ENCODE results near the gene DLK2. TPM values are rescaled to one million over a fixed set of nuclear protein-coding genes. Genes with fewer than 3 reads are reported as not detected.

DLK2 gene
- total RNA-seq, 1 donor from 2014 or later, result not detected

DNA sequence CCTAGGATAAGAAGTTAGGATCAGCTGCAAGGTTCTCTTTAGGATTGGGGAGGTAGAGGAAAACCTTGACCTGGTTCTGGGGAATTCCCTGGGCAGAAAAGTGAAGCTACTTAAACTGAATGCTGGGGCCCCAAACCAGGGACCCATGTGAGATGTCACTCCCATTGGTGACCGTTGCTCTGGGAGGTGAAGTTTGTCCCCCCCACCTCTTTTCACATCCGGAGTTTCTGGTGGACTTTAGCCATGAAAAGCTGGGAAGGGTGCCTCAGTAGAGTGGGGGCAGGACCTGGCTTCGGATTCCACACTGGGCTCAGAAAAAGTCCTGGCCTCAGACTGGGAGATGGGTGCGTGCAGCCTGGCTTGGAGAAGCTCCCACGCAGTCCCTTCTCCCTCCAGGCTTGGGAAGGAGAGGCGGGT, 35.2 kb upstream of the DLK2 start:
- Histone ChIP-seq H3K4me1 (peaks cover 0 to 11% of the 10 kb centered on the region in 2 donors), H3K27ac (no peak overlapping the region), H3K9me3 (no peaks in the 10 kb centered on the region), H3K36me3 (peaks cover 0 to 3% of the 10 kb centered on the region in 2 donors), H3K27me3 (no peaks in the 10 kb centered on the region), H3K4me3 (no peak overlapping the region)
- intact Hi-C loops (cut with DNase I), result no loop called here
- TF ChIP-seq, protein P1, sequence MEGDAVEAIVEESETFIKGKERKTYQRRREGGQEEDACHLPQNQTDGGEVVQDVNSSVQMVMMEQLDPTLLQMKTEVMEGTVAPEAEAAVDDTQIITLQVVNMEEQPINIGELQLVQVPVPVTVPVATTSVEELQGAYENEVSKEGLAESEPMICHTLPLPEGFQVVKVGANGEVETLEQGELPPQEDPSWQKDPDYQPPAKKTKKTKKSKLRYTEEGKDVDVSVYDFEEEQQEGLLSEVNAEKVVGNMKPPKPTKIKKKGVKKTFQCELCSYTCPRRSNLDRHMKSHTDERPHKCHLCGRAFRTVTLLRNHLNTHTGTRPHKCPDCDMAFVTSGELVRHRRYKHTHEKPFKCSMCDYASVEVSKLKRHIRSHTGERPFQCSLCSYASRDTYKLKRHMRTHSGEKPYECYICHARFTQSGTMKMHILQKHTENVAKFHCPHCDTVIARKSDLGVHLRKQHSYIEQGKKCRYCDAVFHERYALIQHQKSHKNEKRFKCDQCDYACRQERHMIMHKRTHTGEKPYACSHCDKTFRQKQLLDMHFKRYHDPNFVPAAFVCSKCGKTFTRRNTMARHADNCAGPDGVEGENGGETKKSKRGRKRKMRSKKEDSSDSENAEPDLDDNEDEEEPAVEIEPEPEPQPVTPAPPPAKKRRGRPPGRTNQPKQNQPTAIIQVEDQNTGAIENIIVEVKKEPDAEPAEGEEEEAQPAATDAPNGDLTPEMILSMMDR (IDR thresholded peaks at IDR 0.05), result no peak
- no peak for DNase-seq (ENCODE audit: low spot score in 2 of 2)

- Histone ChIP-seq H3K27ac (no peak overlapping the region), H3K4me1 (peaks cover 0 to 11% of the 10 kb centered on the region in 2 donors), H3K9me3 (no peaks in the 10 kb centered on the region), H3K36me3 (peaks cover 0 to 3% of the 10 kb centered on the region in 2 donors), H3K27me3 (no peaks in the 10 kb centered on the region), H3K4me3 (no peak overlapping the region)
- TF ChIP-seq, protein P1 (IDR thresholded peaks at IDR 0.05), result no peak
- no peak for DNase-seq (ENCODE audit: low spot score in 2 of 2)
- intact Hi-C loops (cut with DNase I), result no loop called here
Measured at GRCh38 chr6:43489277-43490072, 34.1 kb upstream of the DLK2 start.

GRCh38 chr6:43488667-43489276, 33.4 kb upstream of the DLK2 start:
- no peak overlapping the region for H3K4me3 ChIP-seq
- no peak for DNase-seq (ENCODE audit: low spot score in 2 of 2)
- intact Hi-C loops (cut with DNase I), result no loop called here
- peaks cover 0 to 3% of the 10 kb centered on the region in 2 donors for H3K36me3 ChIP-seq
- no peaks in the 10 kb centered on the region for H3K9me3 ChIP-seq
- TF ChIP-seq, protein P1 (IDR thresholded peaks at IDR 0.05), result no peak
- H3K27ac ChIP-seq, result no peak overlapping the region
- no peaks in the 10 kb centered on the region for H3K27me3 ChIP-seq
- H3K4me1 ChIP-seq, result peaks cover 0 to 11% of the 10 kb centered on the region in 2 donors

- TF ChIP-seq, protein P1 (IDR thresholded peaks at IDR 0.05), result no peak
- DNase-seq (ENCODE audit: low spot score in 2 of 2), result no peak
- H3K4me1 ChIP-seq, result peaks cover 10 to 11% of the 10 kb centered on the region in 2 donors
- H3K27me3 ChIP-seq, result no peaks in the 10 kb centered on the region
- H3K36me3 ChIP-seq, result peaks cover 0 to 3% of the 10 kb centered on the region in 2 donors
- H3K9me3 ChIP-seq, result no peaks in the 10 kb centered on the region
- no peak overlapping the region for H3K27ac ChIP-seq
- no peak overlapping the region for H3K4me3 ChIP-seq
- intact Hi-C loops (cut with DNase I), result no loop called here
Measured at GRCh38 chr6:43481591-43482236, 26.4 kb upstream of the DLK2 start.

GRCh38 chr6:43481075-43481474, 25.7 kb upstream of the DLK2 start:
- Histone ChIP-seq H3K4me1 (peaks cover 10 to 11% of the 10 kb centered on the region in 2 donors), H3K9me3 (no peaks in the 10 kb centered on the region), H3K4me3 (no peak overlapping the region), H3K36me3 (peaks cover 0 to 3% of the 10 kb centered on the region in 2 donors), H3K27me3 (no peaks in the 10 kb centered on the region), H3K27ac (no peak overlapping the region)
- intact Hi-C loops (cut with DNase I), result no loop called here
- TF ChIP-seq, protein P1 (IDR thresholded peaks at IDR 0.05), result no peak
- DNase-seq (ENCODE audit: low spot score in 2 of 2), result no peak

All from ascending aorta (tissue), 2 donors.